ENCODE measurements around the gene RAI1.

- no peak for TF ChIP-seq CTCF (IDR thresholded peaks at IDR 0.05; ENCODE audit: insufficient read depth, low read depth, low read length)
- no peak for TF ChIP-seq EZH2 (IDR thresholded peaks at IDR 0.05; ENCODE audit: insufficient read depth, low read length)
Observed at GRCh38 chr17:17783116-17783824, 102.0 kb downstream of the RAI1 start.
